Mammary epithelial cell (primary cell): ENCODE data around the gene PIK3C2B.

Experiments used
- CTCF ChIP-seq, 2 donors: IDR thresholded peaks in 1 of 2; conservative IDR thresholded peaks in 1 of 2; 2 replicates each; pipeline ENCODE4 v1.5.1; 2011 to 2012; ENCODE audit warnings: inconsistent platforms in 2 of 2, low read length in 2 of 2, mild to moderate bottlenecking in 2 of 2, control low read depth in 1 of 2, low read depth in 1 of 2; ENCODE audit not compliant: insufficient read depth in 1 of 2; ENCODE audit errors: extremely low read depth in 1 of 2
- EZH2 ChIP-seq: IDR thresholded peaks from 2 replicates; pipeline ENCODE4 v1.6.1; 2012; ENCODE audit warnings: low read length, inconsistent platforms, borderline replicate concordance

- TF ChIP-seq CTCF (conservative IDR thresholded peaks at IDR 0.05 in 1 of 2, IDR thresholded peaks at IDR 0.05 in 1 of 2; ENCODE audit: extremely low read depth in 1 of 2, insufficient read depth in 1 of 2, low read depth in 1 of 2, low read length in 2 of 2), result peak; percentile 65 to 71
- TF ChIP-seq EZH2, result no peak
Observed at GRCh38 chr1:204503122-204503912, 8.7 kb upstream of the PIK3C2B start.
